ENCODE data around the gene CD14.
"Not testable (repeated sequence)": the region's sequence is repeated elsewhere in the genome, so short reads cannot be mapped to it uniquely, and the experiment has no call there.

Gene CD14

DNA sequence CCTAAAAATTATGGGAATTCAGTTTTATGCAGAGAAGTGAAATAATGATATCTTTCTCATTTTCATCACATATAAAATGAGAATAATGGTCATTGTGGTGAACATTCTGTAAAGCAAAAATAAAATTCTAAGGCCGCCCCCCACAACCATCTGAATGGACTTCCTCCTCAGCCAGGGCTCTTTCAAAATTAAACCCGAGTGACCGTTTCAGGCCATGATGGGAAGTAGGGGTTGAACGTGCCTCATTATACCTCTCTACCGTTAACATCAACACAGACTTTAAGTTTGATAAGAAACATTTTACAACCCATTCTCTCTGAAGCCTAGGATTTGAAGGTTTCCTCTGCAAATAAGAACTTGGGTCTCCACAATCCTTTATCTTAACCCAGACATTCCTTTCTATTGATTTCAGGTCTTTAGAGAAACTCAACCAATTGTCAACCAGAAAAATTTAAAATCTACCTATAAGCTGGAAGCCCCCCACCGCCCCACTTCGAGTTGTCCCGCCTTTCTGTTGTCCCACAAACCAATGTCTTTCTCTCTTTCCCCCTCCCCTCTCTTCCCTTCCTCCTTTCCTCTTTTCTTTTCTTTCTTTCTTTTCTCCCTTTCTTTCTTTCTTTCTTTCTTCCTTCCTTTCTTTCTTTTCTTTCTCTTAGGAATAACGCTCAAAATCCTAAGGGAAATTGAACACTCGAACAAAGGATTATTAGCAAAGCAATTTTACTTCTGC, 4.6 kb upstream of the CD14 start:
- no peak for DNase-seq
- in situ Hi-C loops (cut with HindIII; ENCODE audit: low pct_ligation_motif_present, low pct_unique_long_range_greater_than_20kb, low sequenced_read_pairs), result no loop called here

DNA sequence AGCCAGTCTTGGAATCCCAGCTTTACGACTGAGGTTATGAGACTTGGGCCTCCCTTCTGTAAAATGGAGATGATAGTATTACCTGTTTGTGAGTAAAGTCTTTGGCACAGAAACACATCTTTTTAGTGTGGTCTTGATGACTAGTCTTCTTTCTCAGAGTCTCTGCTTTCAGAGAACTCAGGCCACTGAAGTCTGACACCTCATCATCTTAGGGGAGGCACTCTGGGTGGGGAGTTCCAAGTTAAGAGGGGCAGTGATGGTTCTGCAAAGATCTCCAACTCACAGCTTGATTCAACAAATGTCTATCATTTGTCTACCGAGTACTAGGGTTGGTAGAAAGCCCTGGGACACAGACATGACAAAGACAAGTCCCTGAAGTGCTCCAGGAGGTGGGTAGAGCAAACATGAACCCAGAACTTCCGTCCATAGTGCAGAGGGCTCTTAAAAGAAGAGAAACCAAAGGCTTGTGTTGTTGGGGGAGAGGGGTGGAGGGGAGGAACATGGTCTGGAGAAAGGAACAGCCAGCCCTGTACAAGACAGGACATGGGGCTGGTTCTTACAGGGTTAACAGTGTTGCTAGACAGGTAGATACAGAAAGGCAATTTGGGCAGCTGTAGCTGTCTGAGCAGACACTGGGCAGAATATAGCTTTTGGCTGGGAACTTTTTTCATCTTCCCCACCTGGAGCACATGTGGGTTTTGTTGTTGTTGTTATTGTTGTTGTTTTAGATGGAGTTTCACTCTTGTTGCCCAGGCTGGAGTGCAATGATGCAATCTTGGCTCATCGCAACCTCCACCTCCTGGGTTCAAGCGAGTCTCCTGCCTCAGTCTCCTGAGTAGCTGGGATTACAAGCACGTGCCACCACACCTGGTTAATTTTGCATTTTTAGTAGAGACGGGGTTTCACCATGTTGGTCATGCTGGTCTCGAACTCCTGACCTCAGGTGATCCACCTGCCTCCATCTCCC, 2.6 kb upstream of the CD14 start:
- in situ Hi-C loops (cut with HindIII; ENCODE audit: low pct_ligation_motif_present, low pct_unique_long_range_greater_than_20kb, low sequenced_read_pairs), result no loop called here

DNA sequence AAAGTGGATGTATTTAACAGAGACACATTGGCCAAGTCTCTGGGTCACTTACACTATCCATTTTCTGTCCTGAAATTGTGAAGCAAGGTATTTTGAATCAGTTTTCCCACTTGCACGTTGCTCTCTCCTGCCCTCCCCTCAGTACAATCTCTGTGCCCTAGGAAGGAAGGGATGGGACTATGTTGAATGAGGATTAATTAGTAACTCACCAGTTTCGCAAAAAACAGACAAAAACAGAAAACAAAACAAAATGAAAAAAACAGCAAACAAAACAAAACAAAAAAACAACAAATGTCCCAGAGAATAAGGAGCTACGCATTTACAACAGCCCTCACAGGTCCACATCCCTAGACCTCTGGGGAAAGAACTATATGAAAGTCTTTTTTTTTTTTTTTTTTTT, 1.1 kb upstream of the CD14 start:
- in situ Hi-C loops (cut with HindIII; ENCODE audit: low pct_ligation_motif_present, low pct_unique_long_range_greater_than_20kb, low sequenced_read_pairs), result no loop called here
- no peak for DNase-seq

More for the DNA sequence above, 2.6 kb upstream of the CD14 start:
- DNase-seq, result no peak

DNA sequence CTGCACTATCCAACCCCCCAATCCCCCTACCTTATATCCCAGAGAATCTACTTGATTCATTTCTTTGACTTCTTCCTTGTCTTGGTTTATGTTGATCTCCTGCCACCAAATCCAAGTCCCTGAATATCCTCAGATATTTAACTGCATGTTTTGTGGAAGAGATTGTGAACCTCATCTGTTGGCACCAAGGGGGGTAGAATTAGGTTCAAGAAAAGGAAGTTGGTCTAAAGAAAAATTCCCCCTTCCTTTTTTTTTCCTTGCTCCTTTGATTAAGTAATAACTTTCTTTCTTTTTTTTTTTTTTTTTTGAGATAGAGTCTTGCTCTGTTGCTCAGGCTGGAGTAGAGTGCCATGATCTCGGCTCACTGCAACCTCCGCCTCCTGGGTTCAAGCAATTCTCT, 526 bp upstream of the CD14 start:
- in situ Hi-C loops (cut with HindIII; ENCODE audit: low pct_ligation_motif_present, low pct_unique_long_range_greater_than_20kb, low sequenced_read_pairs), result no loop called here

DNA sequence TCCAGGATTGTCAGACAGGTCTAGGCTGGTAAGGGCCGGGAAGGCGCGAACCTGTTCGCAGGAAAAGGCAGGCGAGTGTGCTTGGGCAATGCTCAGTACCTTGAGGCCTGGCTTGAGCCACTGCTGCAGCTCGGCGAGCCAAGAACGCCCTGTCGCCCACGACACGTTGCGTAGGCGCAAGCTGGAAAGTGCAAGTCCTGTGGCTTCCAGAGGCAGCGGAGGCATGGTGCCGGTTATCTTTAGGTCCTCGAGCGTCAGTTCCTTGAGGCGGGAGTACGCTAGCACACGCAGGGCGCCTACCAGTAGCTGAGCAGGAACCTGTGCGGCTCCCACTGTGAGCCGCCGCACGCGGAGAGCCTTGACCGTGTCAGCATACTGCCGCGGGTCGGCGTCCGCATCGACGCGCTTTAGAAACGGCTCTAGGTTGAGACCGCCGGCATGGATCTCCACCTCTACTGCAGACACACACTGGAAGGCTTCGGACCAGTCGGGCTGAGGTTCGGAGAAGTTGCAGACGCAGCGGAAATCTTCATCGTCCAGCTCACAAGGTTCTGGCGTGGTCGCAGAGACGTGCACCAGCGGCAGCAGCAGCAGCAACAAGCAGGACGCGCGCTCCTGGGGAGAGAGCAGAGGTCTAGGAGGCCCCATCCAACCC, 482 bp downstream of the CD14 start:
- peak; percentile 32 for DNase-seq
- in situ Hi-C loops (cut with HindIII; ENCODE audit: low pct_ligation_motif_present, low pct_unique_long_range_greater_than_20kb, low sequenced_read_pairs), result no loop called here

More for the DNA sequence above, 526 bp upstream of the CD14 start:
- DNase-seq, result no peak

DNA sequence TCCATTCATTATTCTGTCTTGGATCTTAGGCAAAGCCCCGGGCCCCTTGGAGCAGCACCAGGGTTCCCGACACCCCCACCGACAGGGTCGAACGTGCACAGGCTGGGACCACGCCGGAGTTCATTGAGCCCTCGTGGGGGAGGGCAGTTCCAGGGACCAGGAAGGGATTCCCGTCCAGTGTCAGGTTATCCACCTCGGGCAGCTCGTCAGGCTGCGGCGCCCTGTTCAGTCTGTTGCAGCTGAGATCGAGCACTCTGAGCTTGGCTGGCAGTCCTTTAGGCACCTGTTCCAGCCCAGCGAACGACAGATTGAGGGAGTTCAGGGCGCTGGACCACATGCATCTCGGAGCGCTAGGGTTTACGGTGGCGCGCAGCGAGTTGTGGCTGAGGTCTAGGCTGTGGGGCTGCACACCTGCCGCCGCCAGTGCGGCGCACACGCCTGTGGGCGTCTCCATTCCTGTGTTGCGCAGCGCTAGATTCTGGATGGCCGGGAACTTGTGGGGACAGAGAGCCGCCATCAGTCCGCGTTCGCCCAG, 1.1 kb downstream of the CD14 start:
- in situ Hi-C loops (cut with HindIII; ENCODE audit: low pct_ligation_motif_present, low pct_unique_long_range_greater_than_20kb, low sequenced_read_pairs), result no loop called here
- no peak for DNase-seq

DNA sequence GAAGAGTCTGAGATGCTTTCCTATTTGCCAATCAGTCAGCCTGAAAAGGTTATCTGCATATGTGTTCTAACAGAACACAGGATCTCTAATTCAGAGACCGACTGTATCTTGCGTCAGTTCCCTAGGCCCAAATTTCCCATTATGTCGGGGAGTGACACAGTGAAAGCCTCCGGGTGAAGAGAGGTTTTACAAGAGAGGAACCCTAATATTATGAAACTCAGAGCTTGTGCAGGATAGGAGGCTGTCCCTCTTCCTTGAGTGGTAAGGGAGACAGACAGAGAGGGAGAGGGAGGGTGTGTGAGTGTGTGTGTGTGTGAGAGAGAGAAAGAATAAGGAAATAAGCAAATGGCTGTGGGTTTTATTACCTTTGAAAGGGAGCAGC, 1.9 kb downstream of the CD14 start:
- in situ Hi-C loops (cut with HindIII; ENCODE audit: low pct_ligation_motif_present, low pct_unique_long_range_greater_than_20kb, low sequenced_read_pairs), result no loop called here

DNA sequence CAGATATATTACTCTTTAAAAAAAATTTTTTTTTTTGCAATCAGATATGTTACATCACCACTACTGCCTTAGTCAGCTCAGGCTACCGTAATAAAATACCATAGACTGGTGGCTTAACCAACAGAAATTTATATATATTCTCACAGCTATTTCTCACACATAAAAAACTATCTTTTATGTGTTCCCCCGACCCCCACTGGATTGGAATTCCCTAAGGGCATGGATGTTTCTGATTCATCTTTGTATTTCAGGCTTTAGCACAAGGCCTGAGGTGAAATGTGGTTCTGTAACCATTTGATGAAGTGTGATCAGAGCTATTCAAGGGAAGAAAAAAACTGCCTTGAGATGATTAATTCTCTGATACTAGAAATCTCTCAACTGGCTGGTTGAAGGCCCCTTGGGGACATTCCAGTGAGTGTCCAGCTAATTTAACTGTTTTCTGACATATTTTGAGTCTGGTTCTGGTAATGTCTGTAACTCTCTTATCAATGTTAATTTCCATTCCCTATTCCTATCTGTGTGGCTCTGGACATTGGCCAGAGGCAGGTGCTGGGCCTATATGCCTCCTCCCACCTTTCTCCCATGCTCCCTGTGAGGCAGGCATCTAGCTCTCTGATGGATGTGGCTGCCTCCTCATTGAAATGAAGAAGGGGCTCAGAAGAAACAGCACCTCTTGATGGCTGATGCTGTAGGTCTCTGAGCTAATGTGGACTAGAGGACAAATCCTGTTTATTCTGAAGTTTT, 2.5 kb downstream of the CD14 start:
- in situ Hi-C loops (cut with HindIII; ENCODE audit: low pct_ligation_motif_present, low pct_unique_long_range_greater_than_20kb, low sequenced_read_pairs), result no loop called here

More for the DNA sequence above, 1.9 kb downstream of the CD14 start:
- DNase-seq, result no peak

DNA sequence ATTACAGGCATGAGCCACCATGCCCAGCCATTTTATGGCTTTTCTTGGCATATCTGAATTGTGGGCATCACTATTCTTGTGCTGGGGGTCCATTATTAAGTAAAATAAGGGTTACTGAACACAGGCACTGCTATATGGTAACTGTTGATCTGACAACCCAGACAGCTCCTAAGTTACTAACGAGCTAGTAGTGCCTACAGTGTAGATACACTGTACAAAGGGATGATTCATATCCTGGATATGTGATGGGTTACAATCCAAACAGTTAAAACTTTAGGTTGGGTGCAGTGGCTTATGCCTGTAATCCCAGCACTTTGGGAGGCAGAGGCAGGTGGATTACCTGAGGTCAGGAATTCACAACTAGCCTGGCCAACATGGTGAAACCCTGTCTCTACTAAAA, 4.3 kb downstream of the CD14 start:
- DNase-seq, result no peak
- in situ Hi-C loops (cut with HindIII; ENCODE audit: low pct_ligation_motif_present, low pct_unique_long_range_greater_than_20kb, low sequenced_read_pairs), result no loop called here

More for the DNA sequence above, 2.5 kb downstream of the CD14 start:
- no peak for DNase-seq

DNA sequence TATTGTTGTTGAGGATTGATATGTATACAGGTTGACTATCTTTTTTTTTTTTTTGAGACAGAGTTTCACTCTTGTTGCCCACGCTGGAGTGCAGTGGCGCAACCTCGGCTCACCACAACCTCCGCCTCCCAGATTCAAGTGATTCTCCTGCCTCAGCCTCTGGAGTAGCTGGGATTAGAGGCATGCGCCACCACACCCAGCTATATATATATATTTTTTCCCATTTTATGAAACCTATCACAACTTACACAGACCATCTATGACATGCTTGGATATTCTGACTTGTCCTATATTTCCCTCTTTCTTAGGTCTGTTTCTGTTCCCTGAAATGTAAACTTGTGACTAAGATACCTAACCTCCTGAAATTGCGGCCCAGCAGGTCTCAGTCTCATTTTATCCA, 5.0 kb downstream of the CD14 start:
- in situ Hi-C loops (cut with HindIII; ENCODE audit: low pct_ligation_motif_present, low pct_unique_long_range_greater_than_20kb, low sequenced_read_pairs), result no loop called here
- DNase-seq, result no peak

DNA sequence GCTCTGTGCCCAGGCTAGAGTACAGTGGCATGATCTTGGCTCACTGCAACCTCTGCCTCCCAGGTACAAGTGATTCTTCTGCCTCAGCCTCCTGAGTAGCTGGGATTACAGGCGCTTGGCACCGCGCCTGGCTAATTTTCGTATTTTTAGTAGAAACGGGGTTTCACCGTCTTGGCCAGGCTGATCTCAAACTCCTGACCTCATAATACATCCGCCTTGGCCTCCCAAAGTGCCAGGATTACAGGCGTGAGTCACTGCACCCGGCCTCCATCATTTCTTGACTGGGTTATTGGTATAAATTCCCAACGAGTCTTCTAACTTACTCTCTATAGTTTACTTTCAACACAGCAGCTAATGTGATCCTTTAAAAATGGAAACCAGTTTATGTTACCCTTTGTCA, 8.1 kb downstream of the CD14 start:
- DNase-seq; in situ Hi-C loops (cut with HindIII; ENCODE audit: low pct_ligation_motif_present, low pct_unique_long_range_greater_than_20kb, low sequenced_read_pairs): not testable (repeated sequence)

DNA sequence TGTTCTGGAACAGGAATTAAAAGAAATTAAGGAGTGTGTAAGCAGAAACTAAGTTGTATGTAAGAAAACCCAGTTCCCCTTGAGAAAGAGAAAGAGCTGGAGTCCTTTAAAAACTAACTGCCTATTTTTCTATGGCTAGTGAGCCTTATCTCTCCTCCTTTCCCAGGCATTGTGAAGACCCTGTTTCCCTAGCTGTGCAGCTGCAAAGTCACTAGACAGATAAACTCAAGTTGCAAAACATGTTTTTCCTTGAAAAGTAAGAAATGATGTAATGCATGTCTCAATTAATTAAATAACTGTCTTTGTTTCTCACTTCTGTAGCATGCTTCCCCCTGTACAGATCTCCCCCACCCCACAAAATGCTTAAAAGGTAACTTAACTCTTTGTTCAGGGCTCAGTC, 9.9 kb downstream of the CD14 start:
- in situ Hi-C loops (cut with HindIII; ENCODE audit: low pct_ligation_motif_present, low pct_unique_long_range_greater_than_20kb, low sequenced_read_pairs); DNase-seq: not testable (repeated sequence)

DNA sequence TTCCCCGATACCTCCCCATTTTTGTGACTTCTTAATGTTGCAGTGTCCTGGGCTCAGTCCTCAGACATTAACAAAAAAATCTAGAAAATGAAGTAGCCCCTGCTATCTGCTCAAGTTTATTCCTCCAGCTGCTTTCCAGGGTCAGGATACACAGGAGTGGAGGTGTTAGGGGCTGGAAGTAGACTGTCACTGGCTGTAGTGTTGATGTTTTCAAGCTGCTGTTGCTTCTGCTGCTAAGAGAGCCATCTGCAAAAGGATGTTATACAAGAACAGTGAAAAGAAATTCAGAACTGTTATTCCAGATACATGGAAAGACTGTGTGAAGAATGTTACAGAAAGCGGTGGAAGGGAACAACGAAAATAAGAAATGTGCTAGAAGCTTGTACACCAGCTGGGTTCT, 10.7 kb downstream of the CD14 start:
- in situ Hi-C loops (cut with HindIII; ENCODE audit: low pct_ligation_motif_present, low pct_unique_long_range_greater_than_20kb, low sequenced_read_pairs), result no loop called here
- DNase-seq, result no peak

DNA sequence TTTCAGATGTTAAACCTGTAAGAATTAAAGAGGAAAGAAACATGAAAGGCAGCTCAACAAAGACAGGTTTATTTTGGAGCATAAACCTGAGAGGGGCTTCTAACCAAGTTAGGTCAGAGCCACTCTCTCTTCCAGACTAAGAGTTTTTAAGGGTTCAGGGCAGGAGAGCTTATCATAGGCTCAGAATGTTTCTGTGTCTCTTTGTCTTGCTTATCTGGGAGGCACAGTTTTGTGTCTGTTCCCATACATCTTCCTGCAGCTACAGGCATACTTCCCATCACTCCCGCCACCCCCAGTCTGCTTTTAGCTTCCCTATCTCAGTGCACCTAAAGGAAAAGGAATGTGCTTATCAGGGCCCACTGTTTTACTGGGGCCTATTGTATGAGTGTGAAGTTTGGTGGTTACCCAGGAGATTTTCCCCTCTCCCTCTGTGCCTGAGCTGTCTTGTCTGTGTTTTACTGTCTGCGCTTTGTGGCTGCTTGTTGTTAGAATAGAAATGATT, 21.9 kb downstream of the CD14 start:
- no peak for DNase-seq

DNA sequence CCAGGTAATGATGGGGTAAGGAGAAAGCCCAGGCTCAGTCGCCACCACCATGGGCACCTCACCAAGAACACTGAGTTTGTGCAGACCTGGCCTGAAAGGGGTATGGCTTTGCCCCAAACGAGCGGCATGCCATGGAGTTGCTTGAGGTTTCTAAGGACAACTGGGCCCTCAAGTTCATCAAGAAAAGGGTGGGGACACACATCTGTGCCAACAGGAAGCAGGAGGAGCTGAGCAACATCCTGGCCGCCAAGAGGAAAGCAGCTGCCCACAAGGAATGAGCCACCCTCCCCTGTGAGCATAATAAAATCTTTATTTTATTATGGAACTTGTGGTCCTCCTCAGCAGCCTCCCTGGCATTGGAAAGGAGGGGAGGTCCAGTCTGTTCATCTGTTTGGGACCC, 23.8 kb downstream of the CD14 start:
- in situ Hi-C loops (cut with HindIII; ENCODE audit: low pct_ligation_motif_present, low pct_unique_long_range_greater_than_20kb, low sequenced_read_pairs), result no loop called here
- DNase-seq, result no peak

More for the DNA sequence above, 21.9 kb downstream of the CD14 start:
- in situ Hi-C loops (cut with HindIII; ENCODE audit: low pct_ligation_motif_present, low pct_unique_long_range_greater_than_20kb, low sequenced_read_pairs), result no loop called here

DNA sequence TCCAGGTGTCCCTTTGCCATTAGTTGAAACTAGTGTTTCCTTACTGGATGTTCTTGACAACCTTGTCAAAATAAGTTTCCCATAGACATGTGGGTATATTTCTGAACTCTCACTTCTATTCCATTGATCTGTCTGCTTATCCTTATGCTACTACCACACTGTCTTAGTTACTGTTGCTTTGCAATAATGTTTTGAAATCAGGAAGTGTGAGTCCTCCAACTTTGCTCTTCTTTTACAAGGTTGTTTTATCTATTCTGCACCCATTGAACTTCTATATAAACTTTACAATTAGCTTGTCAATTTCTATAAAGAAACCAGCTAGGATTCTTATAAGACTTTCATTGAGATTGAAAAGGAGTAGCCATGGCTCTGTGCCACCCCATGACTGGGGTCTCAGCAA, 24.3 kb downstream of the CD14 start:
- no peak for DNase-seq
- in situ Hi-C loops (cut with HindIII; ENCODE audit: low pct_ligation_motif_present, low pct_unique_long_range_greater_than_20kb, low sequenced_read_pairs), result no loop called here

DNA sequence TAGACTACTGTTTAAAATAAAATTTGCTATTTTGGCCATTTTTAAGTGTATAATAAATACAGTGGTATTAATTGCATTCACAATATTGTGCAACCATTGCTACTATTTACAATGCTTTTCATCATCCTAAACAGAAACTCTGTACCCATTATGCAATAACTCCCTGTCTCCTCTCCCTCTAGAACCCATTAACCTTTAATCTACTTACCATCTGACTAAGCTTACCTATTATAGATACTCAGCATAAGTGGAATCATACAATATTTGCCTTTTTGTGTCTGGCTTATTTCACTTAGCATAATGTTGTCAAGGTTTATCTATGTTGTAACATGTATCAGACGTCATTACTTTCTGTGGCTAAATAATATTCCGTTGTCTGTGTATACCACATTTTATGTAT, 25.9 kb downstream of the CD14 start:
- DNase-seq, result no peak
- in situ Hi-C loops (cut with HindIII; ENCODE audit: low pct_ligation_motif_present, low pct_unique_long_range_greater_than_20kb, low sequenced_read_pairs), result no loop called here

DNA sequence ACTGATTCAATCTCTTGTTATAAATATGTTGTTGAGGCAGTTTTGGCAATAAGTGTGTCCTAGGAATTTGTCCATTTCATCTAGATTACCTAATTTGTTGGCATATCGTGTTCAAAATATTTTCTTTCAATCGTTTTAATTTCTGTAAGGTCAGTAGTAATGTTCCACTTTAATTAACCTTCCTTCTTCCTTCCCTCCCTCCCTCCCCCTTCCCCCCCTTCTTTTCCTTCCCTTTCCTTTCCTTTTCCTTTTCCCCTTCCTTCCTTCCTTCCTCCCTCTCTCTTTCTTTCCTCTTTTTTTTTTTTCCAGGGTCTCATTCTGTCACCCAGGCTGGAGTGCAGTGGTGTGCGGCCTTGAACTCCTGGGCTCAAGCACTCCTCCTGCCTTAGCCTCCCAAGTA, 27.1 kb downstream of the CD14 start:
- DNase-seq, result no peak
- in situ Hi-C loops (cut with HindIII; ENCODE audit: low pct_ligation_motif_present, low pct_unique_long_range_greater_than_20kb, low sequenced_read_pairs), result no loop called here
